NCI-H82 treated with DMSO at 0.1 percent for 48 hours (cell line): ENCODE measurements around the gene STARD4.
A peak's percentile ranks its signal among the peaks of the same experiment; 100 is the strongest.

Experiments
- DNase-seq: peaks from one replicate; lab custom pipeline; 2025; ENCODE audit not compliant: unreplicated experiment; lab: John Stamatoyannopoulos, UW

The STARD4 gene

GRCh38 chr5:111530298-111530740 is 18.0 kb upstream of the STARD4 start:
- DNase-seq: no peak

DNA sequence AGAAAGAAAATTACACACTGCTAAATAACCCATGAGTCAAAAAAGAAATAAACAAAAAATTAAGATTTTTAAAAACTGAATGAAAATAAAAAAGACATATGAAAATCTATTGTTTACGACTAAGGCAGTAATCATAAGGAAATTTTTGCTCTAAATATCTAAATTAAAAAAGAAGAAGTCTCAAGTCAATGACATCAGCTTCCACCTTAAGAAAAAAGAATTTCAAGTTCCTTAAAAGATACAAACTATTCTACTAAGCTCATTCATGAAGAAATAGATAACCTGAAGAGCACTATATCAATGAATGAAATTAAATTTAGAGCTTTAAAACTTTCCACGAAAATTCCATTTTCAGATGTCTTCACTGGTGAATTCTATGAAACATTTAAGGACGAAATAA is 15.7 kb upstream of the STARD4 start:
- DNase-seq: no peak

GRCh38 chr5:111520908-111521307 is 8.6 kb upstream of the STARD4 start:
- DNase-seq: no peak

DNA sequence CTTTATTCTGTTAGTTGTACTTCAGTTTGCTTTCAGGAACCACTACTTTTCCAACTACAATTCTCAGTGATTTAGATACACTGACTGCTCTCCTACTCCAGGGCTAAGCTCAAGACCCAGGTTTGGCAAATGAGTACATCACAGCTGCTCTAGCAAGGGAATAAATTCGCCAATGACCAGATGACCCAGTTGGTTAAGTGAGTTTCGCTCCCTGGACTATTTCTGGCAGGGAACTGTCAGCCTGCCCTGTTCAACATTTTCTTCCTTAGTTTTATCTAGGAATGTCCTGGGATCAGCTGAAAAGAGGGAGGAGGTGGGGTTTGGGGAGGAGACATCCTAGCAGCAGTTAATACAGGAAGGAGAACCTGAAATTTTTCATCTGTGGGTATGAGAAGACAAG is 6.4 kb upstream of the STARD4 start:
- no peak for DNase-seq

GRCh38 chr5:111517853-111518501 is 5.6 kb upstream of the STARD4 start:
- DNase-seq: no peak

DNA sequence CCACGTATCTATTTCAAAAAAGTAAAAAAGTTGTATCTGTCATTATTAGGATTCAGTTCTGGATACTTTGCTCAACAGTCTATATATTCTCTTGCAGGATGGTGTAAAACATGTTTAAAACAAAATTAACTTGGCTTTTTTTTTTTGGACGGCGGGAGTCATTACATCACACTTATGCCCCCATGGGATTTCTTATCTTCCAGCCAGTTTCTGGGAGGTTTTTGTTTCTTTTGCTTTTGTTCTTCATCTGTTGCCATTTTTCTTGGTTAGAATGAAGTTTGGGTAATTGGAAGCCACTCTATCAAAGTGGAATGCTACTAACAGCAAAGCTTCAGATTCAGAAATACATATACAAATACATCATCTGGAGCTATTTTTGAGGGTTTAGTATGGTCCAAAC is 1.8 kb upstream of the STARD4 start:
- no peak for DNase-seq

DNA sequence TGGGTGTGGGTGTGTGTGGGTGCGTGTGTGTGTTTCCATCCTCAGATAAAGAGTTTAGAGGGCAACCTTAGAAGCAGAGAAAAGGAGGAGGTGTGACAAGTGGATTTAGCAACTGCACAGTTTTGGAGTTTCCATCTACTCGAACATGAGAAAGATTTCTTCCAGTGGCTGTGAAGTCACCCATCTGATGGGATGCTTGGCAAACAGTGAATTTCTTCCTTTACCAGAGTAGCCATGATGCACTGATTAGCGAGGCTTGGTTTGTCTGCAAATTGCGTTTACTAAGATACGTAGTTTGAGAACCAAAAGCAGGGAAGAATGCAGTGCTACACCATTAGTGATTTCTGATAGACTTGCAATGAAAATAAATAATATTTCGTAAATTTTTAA is 791 bp upstream of the STARD4 start:
- DNase-seq: no peak

- DNase-seq: no peak
Measured at GRCh38 chr5:111511831-111512374, 432 bp downstream of the STARD4 start.

GRCh38 chr5:111511174-111511830 is 1.0 kb downstream of the STARD4 start:
- no peak for DNase-seq

- DNase-seq: no peak
Measured at GRCh38 chr5:111509119-111509518, 3.2 kb downstream of the STARD4 start.

- DNase-seq: no peak
Measured at GRCh38 chr5:111507276-111507675, 5.1 kb downstream of the STARD4 start.

GRCh38 chr5:111505096-111505495 is 7.2 kb downstream of the STARD4 start:
- no peak for DNase-seq

GRCh38 chr5:111502956-111503355 is 9.4 kb downstream of the STARD4 start:
- no peak for DNase-seq

GRCh38 chr5:111498346-111498745 is 14.0 kb downstream of the STARD4 start:
- DNase-seq: no peak

DNA sequence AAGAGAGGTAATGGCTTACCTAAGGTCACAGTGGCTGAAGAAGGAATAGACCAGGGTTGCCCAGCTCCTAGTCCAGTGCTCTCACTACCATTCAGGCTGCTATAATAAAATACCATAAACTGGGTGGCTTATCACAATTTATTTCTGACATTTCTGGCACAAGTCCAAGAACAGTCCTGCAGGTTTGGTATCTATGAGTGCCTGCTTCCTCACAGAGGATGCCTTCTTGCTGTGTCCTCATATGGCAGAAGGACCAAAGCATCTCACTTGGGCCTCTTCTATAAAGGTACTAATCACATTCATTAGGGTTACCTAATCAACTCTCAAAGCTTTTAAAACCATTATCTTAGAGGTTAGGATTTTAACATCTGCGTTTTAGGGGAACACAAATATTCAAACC is 17.2 kb downstream of the STARD4 start:
- peak; percentile 52 for DNase-seq

- DNase-seq: no peak
Measured at GRCh38 chr5:111494355-111494999, 17.9 kb downstream of the STARD4 start.

DNA sequence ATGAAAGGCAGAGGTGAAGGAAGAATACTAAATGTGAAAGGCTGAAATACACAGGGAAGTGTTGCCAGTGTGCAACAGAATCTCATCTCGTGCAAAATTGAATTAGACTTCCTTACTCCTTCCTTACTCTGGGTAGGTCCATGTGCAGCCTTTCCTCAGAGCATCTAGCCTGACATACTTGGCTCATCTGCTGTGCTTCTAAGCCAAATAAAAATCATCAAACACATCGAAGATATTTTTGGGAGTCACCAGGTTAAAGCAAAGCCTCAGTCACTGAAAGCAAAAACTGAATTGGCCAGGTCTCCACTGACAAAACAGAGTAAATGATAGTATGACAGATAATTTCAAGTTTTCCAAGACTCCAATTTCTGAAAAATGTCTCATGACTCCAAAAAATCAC is 19.3 kb downstream of the STARD4 start:
- no peak for DNase-seq

DNA sequence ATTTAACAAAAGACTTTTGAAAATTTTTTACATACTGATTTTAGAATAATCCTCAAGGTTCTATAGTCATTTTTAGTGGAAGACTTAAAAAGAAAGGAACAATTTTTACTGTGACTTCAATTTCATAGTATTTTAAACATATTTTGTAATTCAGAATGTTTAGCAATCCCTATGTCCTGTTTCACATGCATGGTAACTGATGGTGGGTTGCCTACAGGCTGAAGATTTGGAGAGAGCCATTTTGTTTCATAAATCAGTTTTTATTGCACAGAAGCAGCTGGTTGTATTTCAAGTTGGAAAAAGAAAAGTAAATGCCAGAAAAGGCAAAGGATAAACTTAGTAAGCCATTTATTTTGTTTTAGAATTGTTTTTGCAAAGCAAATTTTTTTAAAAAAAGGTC is 24.0 kb downstream of the STARD4 start:
- no peak for DNase-seq

GRCh38 chr5:111486926-111487325 is 25.4 kb downstream of the STARD4 start:
- DNase-seq: no peak

GRCh38 chr5:111486055-111486454 is 26.3 kb downstream of the STARD4 start:
- DNase-seq: no peak

DNA sequence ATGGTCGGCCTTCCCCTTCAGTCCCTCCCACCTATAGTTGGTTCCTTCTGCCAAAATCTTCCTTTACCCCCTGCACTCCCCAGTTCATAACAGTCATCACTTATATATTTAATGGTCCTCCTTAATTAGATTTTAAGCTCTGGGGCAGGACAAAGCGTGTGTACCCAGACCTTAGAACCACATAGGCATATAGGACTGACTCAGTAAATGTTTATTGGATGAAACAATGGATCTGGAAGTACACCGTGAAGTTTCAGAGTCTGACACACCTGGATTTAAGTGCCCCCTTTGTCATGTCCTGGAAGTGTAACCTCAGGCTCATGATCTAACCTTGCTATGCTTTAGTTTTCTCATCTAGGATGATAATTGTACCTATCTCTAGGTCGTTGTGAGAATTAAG is 32.0 kb downstream of the STARD4 start:
- peak; percentile 54 for DNase-seq

DNA sequence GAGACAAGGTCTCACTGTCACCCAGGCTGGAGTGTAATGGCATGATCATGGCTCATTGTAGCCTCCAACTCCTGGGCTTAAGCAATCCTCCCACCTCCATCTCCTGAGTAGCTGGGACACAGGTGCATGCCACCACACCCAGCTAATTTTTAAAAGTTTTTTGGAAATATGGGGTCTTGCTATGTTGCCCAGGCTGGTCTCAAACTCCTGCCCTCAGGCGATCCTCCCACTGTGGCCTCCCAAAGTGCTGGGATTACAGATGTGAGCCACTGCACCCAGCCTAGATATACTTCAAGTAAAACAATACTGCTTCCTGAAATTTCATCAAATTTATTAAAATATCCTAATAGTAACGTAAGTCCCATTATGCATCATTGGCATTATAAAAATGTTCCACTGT is 33.4 kb downstream of the STARD4 start:
- DNase-seq: no peak
